HAP-1 (cell line): ENCODE data around the gene RPAP3.

Source experiments
- DNase-seq, 2 experiments: peaks; one replicate each; pipeline ENCODE4 v3.0.0-alpha.2; 2016 to 2020; ENCODE audit warnings: low spot score in 2 of 2
- H3K27me3 ChIP-seq: fragments of 250-450 bp; sonication (Bioruptor Pico); 2 replicates; pipeline ENCODE4 v1.5.1; 2020; ENCODE audit warnings: low read depth, mild to moderate bottlenecking, moderate library complexity
- H3K36me3 ChIP-seq: fragments of 250-450 bp; sonication (Bioruptor Pico); replicated peaks from 2 replicates; pipeline ENCODE4 v1.5.1; 2020; ENCODE audit warnings: mild to moderate bottlenecking
- H3K4me1 ChIP-seq: fragments of 250-450 bp; sonication (Bioruptor Pico); 2 replicates; pipeline ENCODE4 v1.5.1; 2020; ENCODE audit warnings: mild to moderate bottlenecking
- H3K4me3 ChIP-seq: fragments of 250-450 bp; sonication (Bioruptor Pico); 2 replicates; pipeline ENCODE4 v1.5.1; 2020; ENCODE audit warnings: mild to moderate bottlenecking, moderate library complexity
- H3K9me3 ChIP-seq: fragments of 250-450 bp; sonication (Bioruptor Pico); 2 replicates; pipeline ENCODE4 v1.5.1; 2020; ENCODE audit warnings: mild to moderate bottlenecking, moderate library complexity
- in situ Hi-C: fragments of 300-500 bp; cut with MboI; formaldehyde crosslinking; loops from 3 replicates; pipeline ENCODE4 v1.14.3; 2020; ENCODE audit warnings: low sequenced_read_pairs, inconsistent platforms, mixed read lengths

RPAP3 gene

DNA sequence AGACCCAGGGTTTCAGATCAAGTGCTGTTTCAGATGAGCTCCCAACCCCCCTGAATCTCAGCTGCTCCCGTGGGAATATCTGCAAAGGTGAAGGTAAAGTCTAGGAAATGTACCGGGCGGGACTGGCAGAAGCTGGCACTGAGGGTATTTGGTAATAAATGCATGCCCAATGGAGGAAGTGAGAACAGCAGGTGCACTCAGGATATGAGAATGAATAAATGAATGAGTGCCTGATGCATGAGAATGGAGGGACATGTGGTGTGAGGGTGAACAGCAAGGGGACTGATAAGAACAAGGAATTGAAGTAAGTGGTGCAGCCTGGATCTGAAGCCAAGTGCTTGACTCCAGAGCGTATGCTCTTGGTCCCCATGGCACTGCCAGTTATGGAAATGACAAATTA is 41.3 kb upstream of the RPAP3 start:
- in situ Hi-C loops = no loop called here
- Histone ChIP-seq H3K9me3 (no peaks in the 10 kb centered on the region), H3K4me1 (no peaks in the 10 kb centered on the region), H3K36me3 (no peaks in the 10 kb centered on the region), H3K4me3 (no peak overlapping the region), H3K27me3 (no peaks in the 10 kb centered on the region; the same call in 1 of the 2 replicates)
- no peak for DNase-seq

DNA sequence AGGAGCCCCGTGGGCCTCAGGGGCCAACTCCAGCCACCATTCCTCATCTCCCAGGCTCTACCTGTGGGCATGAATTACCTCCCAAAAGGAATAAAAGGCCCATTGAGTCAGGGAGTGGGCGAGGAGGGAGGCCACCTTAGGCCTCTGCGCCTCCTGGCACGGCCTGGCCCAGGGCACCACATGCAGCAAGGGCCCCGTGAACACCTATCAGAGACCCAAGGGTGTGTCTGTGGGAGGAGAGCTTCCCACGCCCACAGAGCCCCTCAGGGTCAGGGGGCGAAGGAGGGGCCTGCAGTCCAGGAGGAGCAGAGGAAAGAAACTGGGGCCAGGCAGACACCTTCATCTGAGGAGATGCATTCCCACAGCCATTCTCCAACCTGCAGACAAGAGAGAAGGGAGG is 40.7 kb upstream of the RPAP3 start:
- in situ Hi-C loops = no loop called here
- Histone ChIP-seq H3K27me3 (no peaks in the 10 kb centered on the region; the same call in 1 of the 2 replicates), H3K4me3 (no peak overlapping the region), H3K4me1 (no peaks in the 10 kb centered on the region), H3K36me3 (no peaks in the 10 kb centered on the region), H3K9me3 (no peaks in the 10 kb centered on the region)
- DNase-seq = no peak

DNA sequence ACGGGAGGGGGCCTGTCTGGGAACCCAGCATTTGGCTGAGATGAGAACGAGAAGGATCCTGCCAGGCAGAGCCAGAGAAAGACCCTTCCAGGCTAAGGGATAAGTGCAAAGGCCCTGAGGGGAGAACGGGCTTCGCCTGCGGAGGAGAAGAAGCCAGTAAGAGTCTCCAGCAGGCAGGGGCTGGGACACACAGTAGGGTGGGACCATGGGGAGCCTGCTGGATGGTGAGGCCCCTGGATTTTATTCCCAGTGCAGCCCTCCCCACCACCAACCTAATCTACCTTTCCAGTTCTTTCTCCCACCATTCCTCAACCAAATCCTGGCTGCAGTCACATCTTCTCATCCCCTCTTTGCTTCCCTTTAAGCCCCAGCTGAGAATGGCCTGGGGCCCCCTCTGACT is 40.2 kb upstream of the RPAP3 start:
- in situ Hi-C loops = no loop called here
- Histone ChIP-seq H3K36me3 (no peaks in the 10 kb centered on the region), H3K4me1 (no peaks in the 10 kb centered on the region), H3K27me3 (no peaks in the 10 kb centered on the region; the same call in 1 of the 2 replicates), H3K4me3 (no peak overlapping the region), H3K9me3 (no peaks in the 10 kb centered on the region)
- DNase-seq = no peak

DNA sequence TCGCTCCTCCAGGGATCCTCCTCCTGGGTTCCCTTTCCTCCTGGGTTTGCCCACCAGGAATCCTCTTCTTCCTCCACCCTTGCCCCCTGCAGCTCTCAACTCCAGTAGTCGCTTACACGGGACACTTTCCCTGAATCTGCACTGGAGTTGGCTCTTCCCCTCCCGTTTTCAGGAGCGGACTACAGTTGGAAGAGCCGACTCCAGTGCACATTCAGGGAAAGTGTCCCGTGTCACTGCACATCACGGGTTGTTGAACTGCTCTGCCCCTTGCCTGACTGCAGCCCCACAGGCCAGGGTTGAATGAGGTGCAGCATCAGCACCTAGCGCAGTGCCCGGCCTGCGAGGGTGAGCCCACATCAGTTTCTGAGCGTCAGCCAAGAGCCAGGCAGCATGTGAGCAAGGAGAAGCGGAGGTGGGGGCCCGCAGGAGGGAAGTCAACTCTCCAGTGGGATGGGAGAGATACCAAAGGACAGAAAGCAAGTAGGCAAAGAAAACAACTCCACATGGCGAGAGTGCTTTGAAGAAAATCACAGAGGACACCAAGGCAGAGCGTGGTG is 39.7 kb upstream of the RPAP3 start:
- in situ Hi-C loops = no loop called here
- Histone ChIP-seq H3K4me1 (no peaks in the 10 kb centered on the region), H3K36me3 (no peaks in the 10 kb centered on the region), H3K9me3 (no peaks in the 10 kb centered on the region), H3K4me3 (no peak overlapping the region), H3K27me3 (no peaks in the 10 kb centered on the region; the same call in 1 of the 2 replicates)
- DNase-seq = no peak

DNA sequence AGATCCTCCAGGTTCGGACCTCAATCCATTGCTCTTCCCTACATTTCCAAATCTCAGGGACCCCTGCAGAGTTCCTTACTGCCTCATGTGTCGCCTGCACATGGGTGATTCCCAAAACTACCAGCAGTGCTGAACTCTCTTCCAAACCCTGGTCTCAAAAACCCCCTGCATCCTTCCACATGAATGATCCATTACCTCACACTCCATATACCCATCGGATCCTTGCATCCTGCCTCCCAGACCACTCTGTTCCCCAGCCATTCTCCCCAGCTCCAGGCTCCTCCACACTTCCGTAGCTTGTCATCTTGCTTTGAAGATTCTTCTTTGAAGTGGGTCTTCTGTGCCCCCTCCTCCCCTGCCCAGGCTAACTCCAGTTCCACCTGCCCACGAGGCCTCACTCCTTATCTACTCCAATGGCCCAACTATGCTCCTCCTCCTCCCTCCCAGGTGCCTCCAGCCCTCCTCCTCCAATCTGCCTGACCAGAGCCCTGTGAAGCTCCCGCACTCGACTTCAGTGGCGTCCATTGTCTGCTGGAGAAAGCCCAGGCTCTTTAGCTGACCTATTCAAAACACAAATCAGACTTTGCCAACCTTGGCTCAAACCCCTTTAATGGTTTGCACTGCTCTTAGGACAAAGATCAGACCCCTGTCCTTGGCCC is 39.1 kb upstream of the RPAP3 start:
- no peaks in the 10 kb centered on the region for H3K4me1 ChIP-seq
- in situ Hi-C loops = no loop called here
- no peak for DNase-seq
- H3K36me3 ChIP-seq = no peaks in the 10 kb centered on the region
- no peak overlapping the region for H3K4me3 ChIP-seq
- H3K27me3 ChIP-seq = no peaks in the 10 kb centered on the region; the same call in 1 of the 2 replicates
- H3K9me3 ChIP-seq = no peaks in the 10 kb centered on the region

DNA sequence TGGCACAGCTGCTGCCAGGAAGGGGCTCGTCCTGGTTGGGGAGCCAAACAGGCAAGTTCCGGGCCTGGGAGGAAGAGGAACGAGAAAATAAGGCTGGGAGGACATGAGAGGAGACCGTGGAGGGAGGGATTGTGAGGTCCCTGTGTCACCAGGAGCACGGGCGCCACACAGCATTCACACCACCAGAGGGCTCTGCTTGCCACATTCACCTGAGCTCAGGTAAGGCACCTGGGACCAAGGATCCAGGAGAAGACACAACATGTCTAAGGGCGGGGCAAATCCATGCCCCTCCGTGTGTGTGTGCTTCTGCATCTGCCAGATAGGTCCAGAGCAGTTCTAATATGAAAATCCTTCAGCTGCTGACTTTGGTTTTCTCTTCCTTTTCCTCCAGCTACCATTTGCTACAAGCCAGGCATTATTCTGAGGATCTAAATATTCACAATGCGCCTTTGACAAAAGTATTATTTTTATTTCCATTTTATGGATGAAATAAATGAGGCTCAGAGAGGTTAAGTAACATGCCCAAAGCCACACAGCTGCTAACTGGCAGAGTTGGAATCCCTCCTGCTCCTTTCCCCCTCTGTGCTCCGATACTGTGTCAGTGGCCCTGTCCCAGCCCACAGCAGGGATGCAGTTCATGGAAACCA is 38.3 kb upstream of the RPAP3 start:
- in situ Hi-C loops = no loop called here
- Histone ChIP-seq H3K4me1 (no peaks in the 10 kb centered on the region), H3K36me3 (no peaks in the 10 kb centered on the region), H3K4me3 (no peak overlapping the region), H3K27me3 (no peaks in the 10 kb centered on the region; the same call in 1 of the 2 replicates), H3K9me3 (no peaks in the 10 kb centered on the region)
- DNase-seq = peak in 1 of 2 experiments; percentile 43

DNA sequence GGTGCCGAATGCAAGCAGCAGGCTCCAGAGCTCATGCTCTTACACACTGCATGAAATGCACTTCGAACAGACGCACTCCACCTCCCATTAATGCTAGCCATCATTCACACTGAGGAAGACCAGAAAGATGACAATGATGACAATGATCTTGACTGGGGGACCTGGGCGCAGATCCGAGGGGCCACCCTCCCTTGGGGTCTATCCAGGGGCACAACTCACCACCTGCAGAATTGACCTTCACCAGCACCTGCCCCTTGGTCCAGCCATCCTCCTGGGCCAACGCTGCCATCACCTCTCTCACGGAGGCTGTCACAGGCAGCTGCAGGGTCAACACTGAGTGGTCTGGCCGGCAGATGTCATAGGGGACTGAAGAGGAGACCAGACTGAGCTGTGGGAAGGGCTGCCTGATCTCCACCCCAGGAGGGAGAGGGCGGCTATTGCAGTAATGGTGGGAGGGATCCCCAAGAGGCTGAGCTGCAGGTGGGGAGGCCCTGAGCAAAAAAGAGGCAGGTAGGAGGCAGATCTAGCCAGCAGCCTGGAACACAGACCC is 37.6 kb upstream of the RPAP3 start:
- DNase-seq = no peak
- no peaks in the 10 kb centered on the region for H3K4me1 ChIP-seq
- H3K27me3 ChIP-seq = no peaks in the 10 kb centered on the region; the same call in 1 of the 2 replicates
- no peak overlapping the region for H3K4me3 ChIP-seq
- in situ Hi-C loops = no loop called here
- H3K9me3 ChIP-seq = no peaks in the 10 kb centered on the region
- no peaks in the 10 kb centered on the region for H3K36me3 ChIP-seq

DNA sequence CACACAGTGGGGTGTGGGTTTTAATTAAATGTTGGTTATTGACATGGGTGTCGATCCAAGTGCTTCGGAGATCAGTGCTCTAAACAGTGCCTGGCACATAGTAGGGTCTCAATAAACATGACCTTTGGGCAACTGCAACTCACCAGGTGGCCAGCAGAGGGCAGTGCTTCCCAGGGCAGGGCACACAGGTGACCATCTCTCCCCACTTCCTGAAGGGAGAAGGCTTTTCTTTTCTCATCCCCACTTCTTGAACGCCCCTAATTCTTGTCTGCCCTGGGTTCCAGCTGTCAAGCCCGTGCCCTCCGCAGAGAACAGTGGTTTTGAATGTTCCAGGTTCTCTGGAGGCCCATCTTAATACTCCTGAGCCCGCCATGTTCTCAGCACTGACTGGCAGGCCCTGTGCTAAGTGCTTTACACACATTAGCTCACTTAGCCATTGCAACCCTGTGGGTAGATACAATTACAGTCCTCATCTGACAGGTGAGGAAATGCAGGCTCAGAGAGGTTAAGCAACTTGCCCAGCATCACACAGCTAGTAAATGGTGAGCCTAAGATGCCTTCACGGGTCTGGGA is 36.5 kb upstream of the RPAP3 start:
- peak; percentile 14 to 82 for DNase-seq
- Histone ChIP-seq H3K27me3 (no peaks in the 10 kb centered on the region; the same call in 1 of the 2 replicates), H3K36me3 (no peaks in the 10 kb centered on the region), H3K4me3 (no peak overlapping the region), H3K9me3 (no peaks in the 10 kb centered on the region), H3K4me1 (no peaks in the 10 kb centered on the region)
- in situ Hi-C loops = no loop called here

DNA sequence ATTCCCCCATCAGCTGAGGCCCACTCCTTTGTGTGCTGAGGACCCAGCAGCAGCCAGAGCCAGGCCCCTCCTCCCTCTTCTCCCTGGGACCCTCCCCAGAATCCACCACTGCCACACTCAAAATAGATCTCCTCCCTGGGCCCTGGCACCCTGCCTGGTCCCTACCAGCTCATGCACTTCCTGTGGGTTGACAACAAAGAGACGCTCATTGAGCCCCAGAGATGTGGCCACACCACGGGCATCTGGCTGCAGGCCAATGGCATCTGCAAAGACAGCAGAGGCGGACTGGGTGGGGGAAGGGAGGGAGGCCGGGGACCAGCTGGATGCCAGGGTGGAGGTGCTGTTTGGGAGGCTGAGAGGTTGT is 35.5 kb upstream of the RPAP3 start:
- Histone ChIP-seq H3K36me3 (no peaks in the 10 kb centered on the region), H3K4me1 (no peaks in the 10 kb centered on the region), H3K27me3 (no peaks in the 10 kb centered on the region; the same call in 1 of the 2 replicates), H3K9me3 (no peaks in the 10 kb centered on the region), H3K4me3 (no peak overlapping the region)
- in situ Hi-C loops = no loop called here
- DNase-seq = no peak

DNA sequence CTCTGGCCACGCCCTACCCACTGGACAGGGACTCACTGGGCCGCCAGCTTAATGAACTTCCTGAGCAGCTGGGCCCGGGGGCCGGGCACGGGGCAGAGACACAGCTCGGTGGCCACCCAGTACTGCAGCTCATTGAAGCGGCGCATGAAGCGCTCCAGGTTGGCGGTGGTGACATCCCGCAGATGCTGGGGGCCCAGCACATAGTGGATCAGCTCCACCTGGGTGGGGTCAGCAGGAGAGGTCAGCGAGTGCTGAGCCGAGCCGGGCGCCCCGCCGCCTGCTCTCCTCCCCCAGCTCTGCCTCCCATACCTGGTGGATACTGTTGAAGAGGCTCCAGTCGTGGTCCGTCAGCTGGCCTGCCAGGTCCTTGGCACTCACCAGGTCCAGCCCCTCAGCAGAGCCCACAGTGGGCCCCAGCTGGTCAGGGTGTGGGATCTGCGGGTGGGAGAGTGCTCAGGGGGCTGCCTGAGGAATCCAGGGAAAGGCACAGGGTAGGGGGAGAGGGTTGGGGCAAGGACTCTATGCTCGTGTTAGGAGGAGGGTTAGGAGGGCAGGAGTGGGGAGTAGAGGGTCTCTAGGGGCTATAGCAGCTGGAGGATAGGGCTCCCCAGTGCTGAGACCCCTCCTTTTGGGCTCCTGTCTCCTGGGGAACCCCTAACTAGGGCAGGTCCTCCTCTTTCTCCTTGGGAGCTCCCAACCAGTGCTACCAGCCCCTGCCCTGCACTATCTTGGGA is 34.9 kb upstream of the RPAP3 start:
- no peaks in the 10 kb centered on the region for H3K36me3 ChIP-seq
- in situ Hi-C loops = no loop called here
- H3K27me3 ChIP-seq = no peaks in the 10 kb centered on the region; the same call in 1 of the 2 replicates
- no peaks in the 10 kb centered on the region for H3K9me3 ChIP-seq
- H3K4me1 ChIP-seq = no peaks in the 10 kb centered on the region
- H3K4me3 ChIP-seq = no peak overlapping the region
- no peak for DNase-seq

DNA sequence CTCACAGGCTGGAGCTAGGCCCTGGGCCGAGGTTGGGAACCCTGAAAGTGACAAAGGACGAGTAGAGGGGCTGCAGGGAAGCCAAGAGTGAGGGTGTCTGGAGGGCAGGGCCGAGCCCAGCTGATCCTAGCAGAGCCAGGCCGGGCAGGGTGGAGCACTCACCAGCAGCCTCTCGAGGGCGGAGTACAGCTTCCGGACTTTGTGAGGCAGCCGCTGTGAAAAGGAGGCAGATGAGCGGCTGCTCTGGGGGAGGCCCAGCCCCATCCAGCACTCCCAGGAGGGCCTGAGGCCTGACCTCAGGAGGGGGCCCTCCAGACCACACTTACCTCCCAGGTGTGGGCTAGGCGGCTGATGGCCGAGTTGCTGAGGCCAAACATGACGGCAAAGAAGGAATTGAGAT is 34.1 kb upstream of the RPAP3 start:
- no peak overlapping the region for H3K4me3 ChIP-seq
- in situ Hi-C loops = no loop called here
- H3K27me3 ChIP-seq = no peaks in the 10 kb centered on the region; the same call in 1 of the 2 replicates
- no peaks in the 10 kb centered on the region for H3K9me3 ChIP-seq
- no peaks in the 10 kb centered on the region for H3K36me3 ChIP-seq
- no peak for DNase-seq
- H3K4me1 ChIP-seq = no peaks in the 10 kb centered on the region

DNA sequence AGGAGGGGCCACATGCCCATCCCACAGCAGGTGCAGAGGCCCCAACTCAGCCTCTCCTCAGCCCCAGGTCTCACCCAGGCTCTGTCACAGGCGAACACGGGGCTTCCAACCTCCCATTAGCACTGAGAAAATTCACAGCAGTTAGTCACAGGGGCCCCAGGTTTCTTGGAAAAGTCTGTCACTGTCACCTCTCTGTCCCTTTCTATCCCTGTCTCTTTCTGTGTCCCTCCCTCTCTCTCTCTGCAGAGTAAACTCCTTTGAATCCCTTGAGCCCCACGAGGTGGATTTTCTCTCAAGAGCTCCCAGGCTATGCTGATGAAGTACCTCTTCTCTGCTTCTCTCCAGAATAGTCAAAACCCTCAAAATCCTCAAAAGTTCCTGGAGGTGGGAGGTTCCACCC is 33.5 kb upstream of the RPAP3 start:
- Histone ChIP-seq H3K9me3 (no peaks in the 10 kb centered on the region), H3K27me3 (no peaks in the 10 kb centered on the region; the same call in 1 of the 2 replicates), H3K4me1 (no peaks in the 10 kb centered on the region), H3K36me3 (no peaks in the 10 kb centered on the region), H3K4me3 (no peak overlapping the region)
- DNase-seq = no peak
- in situ Hi-C loops = no loop called here

DNA sequence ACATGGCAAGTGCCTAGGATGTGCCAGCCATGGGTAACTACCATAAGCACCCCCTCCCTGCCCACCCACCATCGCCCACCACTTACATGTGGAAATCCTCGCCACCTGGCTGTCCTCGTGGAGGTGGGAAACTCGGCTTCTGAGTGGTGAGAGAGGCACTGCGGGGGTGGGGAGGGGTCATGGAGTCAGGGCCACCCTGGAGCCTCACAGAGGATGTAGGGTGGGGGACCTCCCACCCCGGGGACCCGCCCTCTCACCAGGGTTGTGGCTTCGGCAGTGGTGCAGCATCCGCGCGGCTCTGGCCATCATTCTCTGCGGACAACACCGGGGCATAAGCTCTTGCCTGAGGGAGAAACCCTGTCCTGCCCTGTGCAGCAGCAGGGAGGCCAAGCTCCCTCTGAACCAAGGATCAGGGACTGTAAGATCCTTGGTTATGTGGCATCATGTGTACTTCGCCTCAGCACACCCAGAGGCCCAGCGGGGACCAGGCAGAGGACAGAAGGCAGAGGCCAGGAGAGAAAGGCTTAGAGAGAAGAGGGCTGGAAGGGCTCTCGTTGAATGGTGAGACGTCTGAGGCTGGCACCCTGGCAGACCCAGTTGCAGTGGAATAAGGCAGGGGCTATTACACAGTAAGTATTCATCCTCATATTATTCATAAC is 32.2 kb upstream of the RPAP3 start:
- no peaks in the 10 kb centered on the region for H3K36me3 ChIP-seq
- H3K27me3 ChIP-seq = no peaks in the 10 kb centered on the region; the same call in 1 of the 2 replicates
- H3K4me3 ChIP-seq = no peak overlapping the region
- DNase-seq = no peak
- in situ Hi-C loops = no loop called here
- H3K9me3 ChIP-seq = no peaks in the 10 kb centered on the region
- H3K4me1 ChIP-seq = no peaks in the 10 kb centered on the region
